Right renal cortex interstitium (tissue), 3 donors: ENCODE results near the gene ZNRF1. TPM values are rescaled to one million over a fixed set of nuclear protein-coding genes. Genes with fewer than 3 reads are reported as not detected.
"Not testable (repeated sequence)": the region's sequence is repeated elsewhere in the genome, so short reads cannot be mapped to it uniquely, and the experiment has no call there.

Experiments used
- DNase-seq, 3 donors: peaks; one replicate each; pipeline ENCODE4 v3.0.0-alpha.2; 2013; ENCODE audit warnings: low read depth in 3 of 3, low spot score in 2 of 3
- polyA plus RNA-seq, 3 donors: library from polyadenylated mRNA; unstranded; fragments of 120-200 nt; gene quantifications; one replicate each; pipeline ENCODE4 v1.2.1, GENCODE V29; 2013; ENCODE audit not compliant: insufficient read length in 3 of 3

ZNRF1 gene
- polyA plus RNA-seq, 3 donors: 28.7 to 29.0 (median 28.7) TPM

DNA sequence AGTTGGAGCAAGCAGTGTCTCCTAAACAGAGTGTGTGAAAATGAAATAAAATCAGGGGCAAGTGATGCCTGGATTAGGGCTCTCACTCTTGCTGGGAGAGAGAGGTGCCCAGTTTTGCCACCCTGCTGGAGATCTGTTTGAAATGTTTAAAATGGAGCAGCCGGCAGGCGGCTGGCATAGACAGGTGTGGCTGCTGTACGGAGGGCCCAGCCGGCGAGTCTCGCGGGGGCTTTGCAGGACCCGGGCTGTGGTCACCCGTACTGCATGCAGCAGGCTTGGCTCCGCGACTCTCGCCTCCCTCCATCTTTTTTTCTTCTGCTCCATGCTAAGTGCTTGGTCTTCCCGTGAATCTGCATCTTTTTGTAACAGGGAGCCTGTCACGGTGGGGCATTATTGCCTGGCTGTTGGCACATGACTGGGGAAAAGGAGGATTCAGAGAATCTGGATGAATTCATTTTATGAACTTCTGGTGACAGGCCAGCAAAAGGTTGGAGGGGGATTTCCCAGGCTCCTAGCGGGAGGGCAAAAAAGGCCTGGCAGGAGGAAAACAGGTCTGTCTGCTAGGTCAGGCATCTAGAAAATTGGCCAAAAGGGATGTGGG, 1.8 kb downstream of the ZNRF1 start:
- DNase-seq: no peak

DNA sequence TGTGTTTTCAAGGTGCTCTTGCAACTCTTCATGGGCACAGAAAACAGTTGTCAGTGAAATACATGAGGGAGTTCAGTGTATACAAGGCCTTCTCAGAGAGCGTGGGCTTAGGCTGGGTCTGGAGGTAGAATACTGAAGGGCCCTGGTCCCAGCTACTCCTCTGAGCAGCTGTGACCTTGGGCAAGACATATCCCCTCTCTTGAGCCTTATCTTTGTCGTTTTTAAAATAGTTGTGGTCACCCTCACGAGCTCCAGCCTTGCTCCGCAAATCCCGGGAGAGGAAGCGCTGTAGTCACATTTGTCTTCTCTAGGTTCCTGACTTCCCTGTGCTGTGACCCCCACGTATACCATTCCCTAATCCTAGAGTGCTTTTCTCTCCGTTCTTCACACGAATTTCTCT, 3.6 kb downstream of the ZNRF1 start:
- DNase-seq: no peak

- no peak for DNase-seq
Observed at GRCh38 chr16:75003931-75004330, 5.1 kb downstream of the ZNRF1 start.

GRCh38 chr16:75004460-75004859, 5.6 kb downstream of the ZNRF1 start:
- no peak for DNase-seq

- DNase-seq: no peak
Observed at GRCh38 chr16:75005697-75006096, 6.9 kb downstream of the ZNRF1 start.

GRCh38 chr16:75007443-75007842, 8.6 kb downstream of the ZNRF1 start:
- DNase-seq: no peak

- DNase-seq: no peak
Observed at GRCh38 chr16:75010427-75010826, 11.6 kb downstream of the ZNRF1 start.

DNA sequence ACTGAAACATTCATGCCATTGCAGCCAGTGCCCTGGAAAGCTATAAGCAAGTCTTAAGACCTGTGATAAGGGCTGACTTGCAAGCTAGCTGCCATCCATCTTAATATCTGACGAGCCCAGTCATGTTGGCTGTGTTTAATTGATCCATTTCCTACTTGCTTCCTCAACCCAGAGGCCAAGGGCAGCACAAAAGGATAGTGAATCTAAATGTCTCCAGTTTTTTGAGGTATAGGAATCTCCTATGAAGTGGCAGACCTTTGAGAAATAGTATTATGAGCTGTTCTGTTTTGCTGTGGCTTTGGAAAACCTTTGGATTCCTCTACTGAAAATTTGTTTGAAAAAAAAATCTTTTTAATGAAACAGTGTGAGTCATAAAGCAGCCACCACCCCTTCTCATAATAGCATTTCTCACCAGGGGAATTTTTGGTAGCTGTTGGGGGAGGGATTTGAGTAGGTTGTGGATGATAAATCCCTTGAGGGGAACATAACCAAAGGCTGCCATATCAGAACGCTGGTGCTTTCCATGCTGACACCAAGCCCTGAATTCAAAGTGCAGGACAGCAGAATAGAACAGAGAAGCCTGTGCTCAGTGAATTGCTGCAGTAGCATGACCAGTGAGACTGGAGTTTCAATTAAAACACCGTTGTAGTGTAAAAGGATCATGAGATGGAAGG, 12.9 kb downstream of the ZNRF1 start:
- no peak for DNase-seq

DNA sequence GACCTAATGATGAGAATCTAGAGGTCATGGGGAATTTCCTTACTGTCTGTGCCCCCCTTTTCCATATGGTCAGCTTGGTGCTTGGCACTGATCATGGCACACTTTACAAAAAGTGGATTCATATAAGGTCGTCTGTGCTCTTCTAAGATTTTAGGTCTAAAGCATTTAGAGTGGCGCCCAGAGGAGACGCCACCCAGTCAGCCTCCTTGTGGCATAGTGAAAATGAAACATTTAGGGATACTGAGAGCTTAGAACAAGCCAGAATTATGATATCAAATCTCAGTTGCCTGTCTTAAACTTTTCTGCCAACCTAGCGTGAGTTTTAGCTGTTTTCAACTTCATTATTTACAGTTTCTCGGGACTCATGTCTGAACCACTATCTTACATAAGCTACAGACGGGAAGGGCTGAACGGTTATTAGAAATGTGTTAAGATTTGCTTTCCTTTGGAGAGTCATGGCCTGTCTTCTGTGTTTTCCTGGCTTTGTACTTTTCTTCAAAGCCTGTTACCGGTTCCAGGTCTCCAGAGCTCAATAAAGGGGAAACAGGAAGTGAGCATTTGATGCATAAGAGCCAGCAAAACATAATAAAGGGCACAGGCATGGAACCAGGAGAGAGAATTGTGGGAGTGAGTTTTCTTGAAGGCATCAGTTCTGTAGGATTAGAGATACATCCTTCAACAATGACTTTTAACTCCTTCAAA, 13.7 kb downstream of the ZNRF1 start:
- DNase-seq: no peak

GRCh38 chr16:75013123-75013522, 14.3 kb downstream of the ZNRF1 start:
- DNase-seq: not testable (repeated sequence)

GRCh38 chr16:75014318-75014717, 15.5 kb downstream of the ZNRF1 start:
- no peak for DNase-seq

GRCh38 chr16:75016451-75017081, 17.7 kb downstream of the ZNRF1 start:
- DNase-seq: not testable (repeated sequence)

DNA sequence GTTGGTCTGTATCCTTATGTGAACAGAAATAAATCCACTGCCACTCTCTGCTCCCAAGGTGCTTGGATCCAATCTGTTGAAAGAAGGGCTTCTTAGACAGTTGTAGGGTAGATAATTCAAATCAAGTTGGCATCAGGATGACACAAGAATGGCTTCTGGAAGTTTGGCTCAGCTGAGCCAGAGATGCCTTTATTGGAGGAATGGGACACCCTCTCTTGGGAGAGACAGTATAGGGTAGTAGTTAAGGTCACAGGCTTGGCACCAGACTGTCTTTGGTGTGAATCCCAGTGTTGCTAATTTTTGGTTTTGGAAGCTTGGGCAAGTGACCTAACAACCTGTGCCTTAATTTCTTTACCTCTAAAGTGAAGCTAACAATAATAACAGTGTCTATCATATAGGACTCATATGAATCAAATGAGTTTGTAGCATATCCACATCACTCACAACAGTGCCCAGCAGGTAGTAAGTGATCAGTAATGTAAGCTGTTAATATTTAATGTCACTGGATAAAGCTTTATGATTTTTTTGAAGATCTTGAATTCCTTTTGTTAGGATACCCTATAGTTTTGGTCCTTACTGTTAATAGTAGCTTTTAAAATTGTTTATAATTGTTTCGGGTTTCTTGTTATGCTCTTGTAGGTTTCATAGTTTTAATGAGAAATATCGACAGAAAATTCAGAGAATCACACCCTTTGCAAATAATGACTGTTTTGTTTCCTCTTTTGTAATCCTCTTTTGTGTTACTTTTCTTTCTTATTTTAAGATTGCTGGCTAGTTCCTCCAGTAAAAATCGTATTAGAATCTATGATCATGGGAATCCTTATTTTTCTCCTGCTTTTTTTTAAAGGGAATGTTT, 19.1 kb downstream of the ZNRF1 start:
- no peak for DNase-seq

DNA sequence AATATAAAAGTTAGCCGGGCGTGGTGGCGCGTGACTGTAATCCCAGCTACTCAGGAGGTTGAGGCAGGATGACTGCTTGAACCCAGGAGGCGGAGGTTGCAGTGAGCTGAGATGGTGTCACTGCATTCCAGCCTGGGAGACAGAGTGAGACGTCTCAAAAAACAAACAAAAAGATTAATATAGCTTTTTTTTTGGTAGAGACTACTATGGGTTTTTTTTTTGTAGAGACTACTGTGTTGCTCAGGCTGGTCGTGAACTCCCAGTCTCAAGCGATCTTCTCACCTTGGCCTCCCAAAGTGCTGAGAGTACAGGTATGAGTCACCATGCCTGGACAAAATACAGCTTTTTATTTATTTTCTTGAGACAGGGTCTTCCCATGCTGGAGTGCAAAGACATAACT, 20.2 kb downstream of the ZNRF1 start:
- DNase-seq: no peak

DNA sequence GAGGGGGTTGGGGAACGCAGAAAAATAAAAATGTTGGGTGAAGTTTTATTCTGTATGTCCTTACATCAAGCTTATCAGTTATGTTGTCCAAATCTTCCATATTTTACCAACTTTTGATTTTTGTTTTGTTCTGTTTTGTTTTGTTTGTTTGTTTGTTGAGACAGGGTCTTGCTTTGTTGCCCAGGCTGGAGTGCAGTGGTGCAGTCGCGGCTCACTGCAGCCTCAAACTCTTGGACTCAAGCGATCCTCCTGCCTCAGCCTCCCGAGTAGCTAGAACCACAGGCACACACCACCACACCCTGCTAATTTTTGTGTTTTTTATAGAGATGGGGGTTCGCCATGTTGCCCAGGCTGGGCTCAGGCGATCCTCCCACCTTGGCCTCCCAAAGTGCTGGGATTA, 20.8 kb downstream of the ZNRF1 start:
- DNase-seq: no peak

GRCh38 chr16:75021410-75021809, 22.6 kb downstream of the ZNRF1 start:
- DNase-seq: no peak

- DNase-seq: no peak
Observed at GRCh38 chr16:75022567-75022966, 23.7 kb downstream of the ZNRF1 start.

DNA sequence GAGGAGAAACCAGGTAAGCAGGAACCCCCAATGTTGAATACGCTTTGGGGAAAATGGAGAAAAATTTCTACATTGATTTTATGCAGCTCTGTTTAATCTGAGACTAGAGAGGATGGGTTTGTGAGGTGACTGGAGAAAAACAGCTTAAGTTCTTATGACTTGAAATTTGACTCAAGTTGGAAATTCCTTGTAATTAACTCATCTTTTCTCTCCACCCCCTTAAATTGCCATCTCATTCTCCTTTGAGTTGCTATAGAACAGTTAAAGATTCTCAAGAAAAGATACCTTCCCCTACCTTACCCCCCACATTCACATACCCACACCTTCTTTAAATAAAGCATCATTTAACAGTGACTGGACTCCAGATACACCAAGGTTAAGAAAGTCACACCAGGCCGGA, 24.2 kb downstream of the ZNRF1 start:
- no peak for DNase-seq

- no peak for DNase-seq
Observed at GRCh38 chr16:75024182-75024581, 25.4 kb downstream of the ZNRF1 start.

DNA sequence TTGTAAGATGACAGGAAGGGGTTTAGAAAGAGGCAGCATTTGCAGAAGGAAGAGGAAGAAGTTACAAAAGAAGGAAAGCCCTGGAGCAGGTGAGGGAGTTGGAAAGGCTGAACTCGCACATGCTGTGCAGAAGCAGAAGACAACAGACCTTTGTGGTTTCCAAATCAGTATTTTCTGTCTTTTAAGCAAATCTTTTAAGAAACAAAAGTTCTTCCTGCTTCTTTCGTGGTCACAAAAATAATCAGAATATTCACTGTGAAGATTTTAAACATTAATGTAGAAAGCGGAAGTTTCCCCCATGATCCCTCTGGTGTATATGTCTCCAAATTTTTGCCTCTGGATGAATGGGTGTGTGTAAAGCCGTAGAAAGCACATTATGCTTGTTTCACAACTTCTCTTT, 25.8 kb downstream of the ZNRF1 start:
- no peak for DNase-seq

GRCh38 chr16:75025761-75026160, 26.9 kb downstream of the ZNRF1 start:
- DNase-seq: no peak
